GM19239 (cell line): ENCODE measurements around the gene MNT.

Experiments
- DNase-seq: peaks from one replicate; pipeline ENCODE4 v3.0.0; 2011; ENCODE audit warnings: low spot score; ENCODE audit not compliant: insufficient read length
- FAIRE-seq: peaks from 2 replicates; lab custom pipeline; 2011; peaks lifted over from hg19 to GRCh38; lab: Jason Lieb, UNC

MNT gene

DNA sequence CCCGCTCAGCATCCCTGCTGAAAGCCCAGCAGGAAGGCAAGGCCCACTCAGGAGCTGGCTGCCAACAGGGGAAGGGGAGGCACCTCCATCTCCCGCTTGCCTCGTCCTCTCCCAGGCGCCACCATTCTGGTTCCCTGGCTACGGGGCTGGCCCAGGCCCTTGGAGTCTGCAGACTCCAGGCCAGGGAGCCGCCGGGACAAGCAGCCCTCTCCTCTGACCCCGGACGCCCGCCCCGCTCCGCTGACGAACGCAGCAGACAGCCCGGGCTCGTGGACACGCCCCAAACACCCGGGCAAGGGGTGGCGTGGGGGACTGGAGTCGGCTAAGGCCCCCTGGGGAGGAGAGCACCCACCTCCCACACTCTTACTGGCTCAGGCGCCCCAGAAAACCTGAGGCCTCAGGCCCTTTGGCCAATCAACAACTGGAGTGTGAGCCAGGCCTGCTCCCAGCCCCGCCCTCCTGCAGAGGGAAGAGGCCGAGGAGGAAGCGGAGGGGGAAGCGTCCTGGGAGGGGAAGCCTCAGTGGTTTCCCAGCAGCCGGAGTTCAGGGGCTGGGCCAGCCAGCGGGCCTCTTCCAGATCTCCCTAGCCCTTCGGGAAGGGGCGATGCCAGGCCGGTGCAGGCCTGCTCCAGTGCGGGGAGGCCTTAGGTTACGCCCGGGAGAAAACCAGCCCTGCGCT is 4.2 kb downstream of the MNT start:
- DNase-seq (peak; percentile 59), FAIRE-seq (peak; percentile 88)

DNA sequence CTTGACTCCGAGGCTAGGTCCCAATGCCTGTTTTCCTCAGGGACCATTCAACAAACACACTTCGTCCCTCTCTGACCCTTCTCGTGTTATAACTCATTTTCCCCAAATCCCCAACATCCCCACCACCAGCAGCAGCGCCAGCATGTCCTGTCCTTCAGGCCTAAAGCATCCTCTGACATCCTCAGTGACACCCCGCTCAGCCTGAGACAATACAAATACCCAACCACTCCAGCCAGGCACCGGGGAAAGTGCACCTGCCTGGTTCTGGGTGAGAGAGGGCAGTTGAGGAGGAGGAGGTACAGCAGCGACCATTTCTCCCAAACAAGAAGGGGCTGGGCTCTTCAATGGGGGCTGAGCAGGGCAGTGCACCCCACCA is 4.7 kb downstream of the MNT start:
- DNase-seq: no peak
- FAIRE-seq: peak; percentile 37

DNA sequence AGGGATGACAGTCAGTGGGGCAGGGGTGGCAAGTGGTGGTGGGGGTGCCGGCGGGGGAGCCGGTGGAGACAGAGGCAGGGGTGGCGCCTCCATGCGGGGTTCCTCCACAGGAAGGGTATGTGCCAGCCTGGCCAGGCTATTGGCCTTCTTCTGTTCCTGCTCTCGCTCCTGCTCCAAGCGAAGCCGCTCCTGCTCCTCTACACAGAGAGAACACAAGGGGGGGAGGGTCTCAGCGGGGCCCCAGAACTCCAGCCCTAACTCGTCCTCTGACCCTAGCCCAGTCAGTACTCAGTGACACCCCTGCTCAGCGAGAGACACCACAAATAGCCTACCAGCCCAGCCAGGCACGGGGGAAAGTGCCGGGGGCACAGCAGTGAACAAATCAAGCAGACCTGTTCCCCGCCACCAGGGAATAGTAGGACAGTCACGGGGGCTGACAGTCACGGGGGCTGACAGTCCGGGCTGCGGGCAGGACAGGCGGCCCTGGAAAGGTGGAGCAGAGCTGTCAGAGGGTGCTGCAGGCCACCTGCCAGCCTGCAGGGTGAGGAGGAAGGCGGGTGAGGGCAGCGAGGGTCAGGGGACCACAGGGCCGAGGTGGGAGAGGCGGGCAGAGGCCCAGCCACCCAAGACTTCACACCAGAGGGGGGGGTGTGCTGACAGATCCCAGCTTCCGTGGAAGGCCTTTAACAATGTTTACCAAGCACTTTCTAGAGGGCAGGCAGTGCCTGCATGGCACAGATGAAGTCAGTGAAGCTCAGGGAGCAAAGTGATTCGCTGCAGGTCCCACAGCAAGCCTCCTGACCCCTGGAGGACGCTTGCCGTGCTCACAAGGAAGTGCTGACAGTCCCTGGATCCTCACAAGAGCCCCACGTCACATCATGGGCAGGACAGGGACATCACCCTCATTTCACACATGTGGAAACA is 5.3 kb downstream of the MNT start:
- DNase-seq: no peak
- FAIRE-seq: no peak

DNA sequence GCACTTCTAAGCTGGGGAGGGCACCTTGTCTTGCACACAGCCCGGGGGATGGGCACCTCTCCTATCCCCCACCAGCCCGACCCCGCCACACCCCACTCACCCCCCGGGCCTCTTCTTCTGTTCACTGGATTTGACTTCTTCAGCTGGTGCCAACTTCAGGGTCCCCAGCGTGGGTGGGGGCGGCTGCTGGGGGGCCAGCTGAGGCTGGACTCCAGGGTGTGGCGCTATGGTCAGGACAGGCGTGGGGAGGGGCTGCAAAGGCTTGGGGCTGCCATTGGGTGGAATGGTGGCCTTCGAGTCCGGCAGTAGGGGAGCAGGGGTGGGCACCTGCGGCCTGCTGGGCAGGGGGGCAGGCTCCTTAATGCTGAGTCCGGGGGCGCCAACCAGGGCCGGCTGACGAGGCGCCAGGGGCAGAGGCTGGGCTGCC is 6.1 kb downstream of the MNT start:
- no peak for DNase-seq
- FAIRE-seq: no peak

DNA sequence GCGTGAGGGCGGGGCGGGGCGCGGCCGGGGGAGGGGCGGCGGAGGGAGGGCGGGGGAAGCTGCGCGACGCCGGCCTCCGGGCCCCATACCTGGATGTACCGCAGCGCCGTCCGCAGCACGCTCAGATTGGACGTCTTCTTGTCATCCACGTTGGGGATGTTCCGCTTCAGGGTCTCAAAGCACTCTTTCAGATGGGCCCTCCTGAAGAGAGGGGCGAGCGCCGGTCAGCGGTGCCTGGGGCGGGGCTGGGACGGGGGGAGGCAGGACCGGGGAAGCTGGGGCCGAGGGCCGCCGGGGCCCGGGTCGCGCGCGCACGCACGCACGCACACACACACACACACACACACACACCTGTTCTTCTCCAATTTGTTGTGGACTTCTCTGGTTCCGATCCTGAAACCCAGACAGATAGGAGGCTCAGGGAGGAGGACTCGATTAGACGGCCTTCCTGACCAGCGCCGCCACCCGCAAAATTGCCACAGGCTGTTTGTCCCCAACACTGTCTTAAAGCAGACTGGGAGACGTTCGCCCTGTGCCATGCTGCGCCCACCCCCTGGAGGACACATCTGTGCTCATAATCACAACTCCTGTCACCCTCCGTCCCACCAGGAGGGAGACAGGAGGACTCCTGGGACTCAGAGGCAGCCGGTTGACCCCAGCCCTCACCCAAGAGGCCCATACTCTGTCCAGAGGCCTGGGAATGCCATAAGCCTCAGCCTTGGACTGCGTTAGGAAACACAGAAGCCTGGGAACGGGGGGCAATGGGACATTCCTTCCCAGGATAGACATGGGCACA is 6.7 kb downstream of the MNT start:
- no peak for DNase-seq
- no peak for FAIRE-seq

DNA sequence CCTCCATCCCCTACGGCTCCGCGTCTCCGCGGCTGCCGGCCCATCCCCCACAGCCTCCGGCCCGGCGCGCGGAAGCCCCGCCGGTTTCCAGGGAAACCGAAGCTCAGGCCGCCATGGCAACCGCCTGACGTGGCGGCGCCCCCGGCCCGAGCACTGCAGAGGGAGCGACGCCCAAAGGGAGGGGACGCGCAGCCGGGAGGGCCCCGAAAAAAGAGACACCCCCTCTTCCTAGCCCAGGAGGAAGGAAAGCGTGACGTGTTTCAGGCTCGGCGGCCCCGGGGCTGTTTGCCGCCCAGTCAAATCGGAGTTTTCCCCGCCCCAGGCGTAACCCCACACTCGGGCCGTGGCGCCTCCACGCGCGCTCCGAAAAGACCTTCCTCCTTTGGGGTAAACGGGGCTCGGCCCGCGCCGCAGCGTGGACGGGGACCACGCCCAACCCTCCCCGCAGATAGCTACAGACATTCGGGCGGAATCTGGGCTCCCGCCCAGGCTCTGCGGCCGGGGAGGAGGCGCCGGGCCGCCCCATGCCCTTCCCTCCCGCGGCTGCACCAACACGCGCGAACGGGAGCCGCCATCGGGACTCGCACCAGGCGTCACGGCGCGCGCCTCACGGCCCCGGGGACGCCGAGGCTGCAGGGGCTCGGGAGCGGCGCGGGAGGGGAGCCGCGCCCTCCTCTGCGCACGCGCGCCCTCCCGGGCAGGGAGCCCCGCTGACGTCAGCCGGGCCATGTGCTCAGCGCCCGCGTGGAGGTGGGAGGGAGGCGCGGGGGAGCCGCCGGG is 7.5 kb downstream of the MNT start:
- peak; percentile 87 for DNase-seq
- FAIRE-seq: peak; percentile 89

DNA sequence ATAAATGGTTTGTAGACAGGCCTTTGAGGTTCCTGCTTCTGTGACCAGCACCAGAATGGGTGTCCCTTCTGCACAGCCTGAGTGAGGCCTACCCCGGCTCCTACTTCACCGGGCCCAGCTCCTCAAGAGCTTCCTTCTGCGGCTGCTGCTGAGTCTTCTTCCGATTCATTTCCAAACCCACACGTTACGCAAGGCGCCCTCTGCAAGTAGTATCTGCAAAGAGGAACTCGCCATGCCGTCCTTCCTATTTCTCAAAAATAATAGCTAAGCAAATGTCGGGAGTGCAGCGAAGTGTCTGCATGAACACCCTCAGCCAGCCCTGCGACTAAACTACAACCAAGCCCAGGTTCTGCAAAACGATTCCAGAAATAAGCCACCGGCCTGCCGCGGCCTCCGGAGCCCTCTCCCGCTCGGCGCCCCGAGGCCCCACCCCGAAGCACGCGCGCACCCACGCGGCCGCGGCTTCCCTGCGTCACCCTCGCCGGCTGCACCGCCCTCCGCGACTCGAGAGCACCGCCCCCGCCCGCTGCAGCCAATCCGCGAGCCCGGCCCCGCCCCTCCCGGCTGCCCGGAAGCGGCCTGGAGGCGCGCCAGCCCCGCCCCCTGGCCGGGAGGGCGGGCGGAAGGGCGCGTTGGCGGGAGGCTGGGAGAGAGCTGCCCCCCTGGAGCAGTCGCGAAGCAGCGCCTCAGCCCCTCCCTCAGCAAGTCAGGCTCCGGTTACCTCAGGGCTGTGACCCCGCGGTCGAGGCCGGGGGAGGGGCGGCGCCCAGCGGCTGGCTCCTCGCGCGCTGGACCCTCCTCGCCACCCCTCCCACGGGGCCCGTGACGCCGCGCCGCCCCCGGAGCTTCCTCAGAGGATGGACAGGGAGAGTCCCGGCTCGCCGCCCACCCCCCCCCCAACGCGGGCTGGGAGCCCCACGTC is 8.3 kb downstream of the MNT start:
- FAIRE-seq: peak; percentile 94

DNA sequence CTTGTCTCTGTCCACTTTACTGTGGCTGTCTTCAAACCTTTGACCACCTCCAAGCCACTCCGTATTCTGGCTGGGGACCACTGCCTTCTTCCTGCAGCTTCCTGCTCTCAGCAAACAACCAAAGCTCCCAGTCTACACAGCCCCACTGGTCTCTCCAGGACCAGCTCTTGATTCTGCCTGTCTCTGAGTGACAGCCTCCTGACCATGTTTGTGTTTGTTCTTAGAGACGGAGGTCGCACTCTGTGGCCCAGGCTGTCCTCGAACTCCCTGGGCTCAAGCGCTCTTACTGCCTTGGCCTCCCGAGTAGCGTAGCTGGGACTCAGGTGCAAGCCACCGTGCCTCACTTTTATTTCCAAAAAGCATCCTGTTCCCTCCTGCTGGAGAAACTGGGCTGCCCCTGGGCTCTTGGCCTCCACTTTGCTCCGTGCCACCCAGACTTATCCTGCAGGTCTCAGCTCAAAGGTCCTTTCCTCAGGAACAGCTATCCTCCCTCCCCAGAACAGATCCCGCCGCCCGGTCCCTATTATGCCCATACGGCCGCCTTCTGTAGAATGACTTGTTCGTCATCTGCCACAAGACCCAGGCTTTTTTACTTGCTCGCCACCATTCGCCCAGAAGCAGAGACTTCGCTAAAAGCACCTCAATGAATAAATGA is 9.1 kb downstream of the MNT start:
- DNase-seq: no peak

More for the DNA sequence above, 8.3 kb downstream of the MNT start:
- peak; percentile 86 for DNase-seq

DNA sequence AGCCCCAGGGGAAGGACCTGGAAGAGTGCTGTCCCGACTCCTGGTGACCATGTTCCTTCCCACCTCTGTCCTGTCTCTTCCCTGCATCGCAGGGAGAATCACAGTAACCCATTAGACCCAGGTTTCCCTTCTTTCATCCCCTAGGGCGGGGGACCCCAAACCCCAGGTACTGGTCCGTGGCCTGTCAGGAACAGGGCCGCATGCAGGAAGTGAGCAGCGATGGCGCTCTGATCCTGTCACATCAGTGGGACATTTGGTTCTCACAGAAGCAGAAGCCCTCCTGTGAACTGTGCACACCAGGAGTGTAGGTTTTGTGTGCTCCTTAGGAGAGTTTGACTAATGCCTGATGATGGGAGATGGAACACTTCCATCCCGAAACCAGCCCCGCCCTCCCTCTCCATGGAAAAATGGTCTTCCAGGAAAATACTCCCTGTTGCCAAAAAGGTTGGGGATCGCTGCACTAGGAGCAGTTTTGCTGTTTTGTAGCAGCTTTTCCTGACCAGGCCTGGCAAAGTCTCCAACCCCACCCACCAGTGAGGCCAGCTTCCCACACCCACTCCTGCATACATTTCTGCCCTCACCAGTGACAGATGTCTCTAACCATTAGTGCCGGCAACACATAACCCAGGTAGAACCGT is 10.5 kb downstream of the MNT start:
- no peak for DNase-seq
- peak; percentile 37 for FAIRE-seq

More for the DNA sequence above, 9.1 kb downstream of the MNT start:
- FAIRE-seq: no peak

DNA sequence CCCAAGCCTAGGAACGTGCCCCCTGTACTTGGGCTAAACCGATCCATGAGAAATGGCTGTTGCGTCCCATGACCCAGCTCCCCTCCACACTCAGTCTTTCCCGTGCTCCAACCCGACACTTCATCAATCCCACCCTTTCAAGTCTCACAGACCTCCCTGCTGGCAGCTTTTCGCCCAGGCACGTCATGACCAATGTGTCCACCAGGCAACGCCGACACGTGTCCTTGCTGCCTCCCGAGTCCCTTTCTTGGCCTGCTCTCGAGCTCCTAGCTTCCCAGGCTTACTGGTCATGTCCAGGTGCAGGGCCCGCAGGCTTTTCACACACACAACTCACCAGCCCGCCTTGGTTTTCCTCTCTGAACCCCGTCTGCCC is 12.2 kb downstream of the MNT start:
- no peak for FAIRE-seq
- no peak for DNase-seq

DNA sequence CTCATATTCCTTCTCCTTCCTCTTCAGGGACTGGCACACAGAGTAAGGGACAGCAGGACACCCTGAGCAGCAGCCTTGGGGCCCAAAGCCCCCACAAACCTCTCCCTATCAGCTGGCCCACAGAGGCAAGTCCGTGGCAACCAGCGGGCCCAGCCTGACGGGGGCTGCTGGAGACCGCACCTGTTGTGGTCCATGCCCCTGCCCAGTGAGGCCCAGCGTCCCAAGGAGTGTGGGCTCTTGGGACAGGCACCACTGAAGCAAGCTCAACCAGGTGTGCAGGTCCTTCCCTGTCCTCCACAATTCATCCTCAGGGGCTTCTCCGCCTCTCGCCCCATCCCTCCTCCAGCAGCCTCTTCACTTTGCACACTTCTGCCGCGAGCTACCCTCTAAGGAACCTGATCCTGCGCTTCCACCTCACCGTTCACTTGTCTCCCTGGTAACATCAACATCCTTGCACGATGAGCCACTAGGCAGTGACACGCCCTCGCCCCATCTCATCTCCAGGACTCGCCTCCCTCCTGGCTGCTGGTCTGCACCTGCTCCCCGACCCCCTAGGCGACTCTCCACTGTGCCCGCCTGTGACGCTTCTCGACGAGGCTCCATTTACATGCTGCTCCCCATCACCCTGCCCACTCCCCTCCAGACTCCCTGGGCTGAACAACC is 12.7 kb downstream of the MNT start:
- FAIRE-seq: no peak
- DNase-seq: no peak

DNA sequence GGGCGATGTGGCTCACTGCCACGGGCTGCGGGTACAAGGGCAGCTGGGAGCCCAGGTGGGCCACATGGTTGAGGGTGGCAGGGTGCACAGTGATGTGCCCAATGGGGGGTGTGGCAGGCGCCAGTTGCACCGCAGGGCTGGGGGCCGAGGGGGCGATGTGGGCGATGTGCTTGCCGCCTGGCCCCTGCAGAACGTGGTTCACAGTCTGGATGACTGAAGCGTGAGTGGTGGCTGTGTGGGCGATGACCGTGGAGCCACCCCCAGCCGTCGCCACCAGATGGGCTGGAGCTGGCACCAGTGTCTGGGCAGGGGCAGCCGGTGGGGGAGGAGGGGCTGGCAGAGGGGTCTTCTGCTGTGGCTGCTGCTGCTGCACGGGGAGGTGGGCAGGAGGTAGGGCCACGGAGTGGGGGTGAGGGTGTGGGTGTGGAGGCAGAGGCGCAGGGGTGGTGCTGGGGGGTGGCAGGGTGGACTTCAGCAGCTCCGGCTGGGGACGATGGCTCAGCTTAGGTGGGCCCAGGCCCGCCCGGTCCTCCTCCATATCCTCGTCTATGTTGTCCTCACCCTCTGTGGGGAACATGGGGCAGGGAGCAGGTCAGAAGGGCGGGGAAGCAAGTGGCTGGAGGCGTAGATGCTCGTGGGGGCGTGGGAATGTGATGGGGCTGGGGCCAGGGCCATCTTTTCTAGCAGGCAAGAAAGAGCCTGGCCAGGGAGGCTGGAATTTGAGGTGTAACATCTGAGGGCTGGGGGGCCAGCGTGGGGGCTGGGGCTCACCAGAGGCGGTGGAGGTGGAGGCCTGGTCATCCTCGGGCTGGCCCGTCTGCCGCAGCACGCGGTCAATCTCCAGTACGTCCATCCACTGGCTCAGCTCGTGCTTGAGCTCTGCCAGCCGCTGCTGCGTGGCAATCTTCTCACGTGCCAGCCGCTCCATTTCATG is 13.5 kb downstream of the MNT start:
- no peak for DNase-seq
- FAIRE-seq: no peak

DNA sequence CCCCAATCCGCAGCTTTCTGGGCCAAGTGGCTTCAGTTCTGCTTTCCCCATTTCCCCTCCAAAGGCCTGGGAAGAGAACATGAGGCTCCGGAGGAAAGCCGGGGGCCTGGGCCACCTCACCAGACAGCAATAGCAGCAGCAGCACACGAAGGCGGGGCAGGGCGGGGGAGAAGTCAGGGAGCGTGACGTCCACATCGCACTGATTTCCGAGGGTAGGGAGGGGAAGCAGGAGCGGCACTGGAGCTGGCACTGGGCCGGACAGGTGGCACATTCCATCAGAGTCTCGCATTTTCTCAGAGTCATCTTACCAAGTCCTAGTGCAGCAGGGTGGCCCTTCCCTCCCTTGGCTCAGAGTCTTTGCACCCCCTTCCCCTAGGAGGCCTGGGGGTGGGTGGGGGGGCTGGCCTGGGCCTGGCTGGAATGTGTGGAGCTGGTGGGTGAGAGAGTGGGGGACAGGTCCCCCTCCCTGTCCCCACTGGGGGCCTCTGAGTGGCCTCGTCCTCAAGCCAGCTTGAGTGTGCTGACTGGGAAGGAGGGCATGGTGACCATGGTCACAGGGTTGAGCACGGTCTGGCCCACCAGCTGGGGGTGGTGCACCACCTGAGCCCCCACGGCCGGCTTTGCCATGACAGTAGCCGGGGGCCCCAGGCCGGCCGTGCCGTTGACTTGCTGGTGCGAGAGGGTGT is 14.3 kb downstream of the MNT start:
- no peak for DNase-seq
- no peak for FAIRE-seq

DNA sequence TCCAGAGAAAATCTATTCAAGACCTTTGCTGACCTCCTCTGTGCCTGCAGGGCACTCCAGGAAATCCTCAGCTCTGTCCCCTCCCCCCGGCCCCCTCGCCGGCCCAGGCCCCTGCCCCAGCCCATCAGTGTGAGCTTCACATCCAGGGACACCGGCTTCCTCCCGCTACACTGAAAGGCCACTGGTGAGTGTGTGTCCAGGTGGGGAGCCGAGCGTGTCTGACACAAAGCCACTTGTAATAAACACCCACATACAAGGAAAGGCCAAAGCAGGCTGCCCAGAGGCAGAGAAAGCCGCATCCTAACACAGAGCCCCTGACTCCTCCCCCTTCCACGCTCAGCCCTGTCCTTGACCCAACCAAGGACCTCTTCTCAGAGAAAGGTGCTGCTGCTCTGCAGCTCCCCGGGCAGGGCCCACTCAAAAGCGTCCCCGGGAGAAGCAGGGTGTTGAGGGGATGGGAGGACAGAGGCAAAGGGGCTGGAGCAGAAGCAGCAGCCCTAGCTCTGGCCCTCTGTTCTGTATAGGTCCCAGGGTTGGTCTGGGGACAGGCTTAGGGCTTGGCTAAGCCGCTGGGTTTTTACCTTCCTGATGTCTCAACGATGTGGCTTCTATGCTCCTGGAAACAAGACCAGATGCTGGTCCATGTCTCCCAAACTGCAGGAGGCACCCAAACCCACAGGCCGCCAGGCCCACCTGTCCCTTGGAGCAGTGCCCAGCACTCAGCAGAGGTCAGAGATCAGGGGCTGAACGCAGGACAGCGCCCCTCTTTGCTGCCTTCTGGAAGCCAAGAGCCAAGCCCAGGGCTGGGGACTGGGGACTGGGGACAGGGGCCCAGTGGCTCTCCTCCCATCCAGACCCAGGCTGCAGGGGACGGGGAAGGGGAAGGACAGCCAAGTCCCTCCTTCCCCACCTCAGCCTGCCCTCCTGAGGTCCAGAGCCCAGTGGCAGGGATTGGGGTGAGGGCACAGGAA is 15.3 kb downstream of the MNT start:
- FAIRE-seq: no peak

More for the DNA sequence above, 15.3 kb downstream of the MNT start:
- DNase-seq: no peak
